HepG2 (cell line): ENCODE results near the gene RNF222. TPM values are rescaled to one million over a fixed set of nuclear protein-coding genes. Genes with fewer than 3 reads are reported as not detected.

Source experiments
- ATAC-seq: fragments of 200-7000 bp; cut with Tn5 transposase; 3 replicates; pipeline ENCODE4 v1.9.1; 2020; ENCODE audit warnings: mild to moderate bottlenecking, moderate library complexity
- BruUV-seq: library from RNA; stranded (reverse); fragments of 400-500 nt; replicated peaks from 2 replicates; lab custom pipeline; 2021; lab: Mats Ljungman, UMichigan
- CTCF ChIA-PET: fragments of 300-600 bp; formaldehyde crosslinking; extraction: SDS; loops from one replicate; lab custom pipeline; 2021; ENCODE audit warnings: low total read pairs, inconsistent platforms, low intra/inter-chr PET ratio; lab: Yijun Ruan, JAX
- POLR2A ChIA-PET: fragments of 350-600 bp; sonication (Branson Sonifier 250); formaldehyde crosslinking; loops from one replicate; lab custom pipeline; 2020; ENCODE audit warnings: antibody characterized with exemption, inconsistent platforms; lab: Yijun Ruan, JAX
- DNase-seq: peaks from one replicate; pipeline ENCODE4 v3.0.0-alpha.2; 2015; ENCODE audit warnings: low spot score
- FAIRE-seq: peaks from 3 replicates; lab custom pipeline; 2011; peaks lifted over from hg19 to GRCh38; lab: Jason Lieb, UNC
- H2AFZ ChIP-seq: one replicate; pipeline ENCODE4 v1.6.1; 2011; ENCODE audit warnings: low read length, inconsistent platforms
- H3K27ac ChIP-seq: fragments of 300-600 bp; 3 replicates; pipeline ENCODE4 v1.8.0; 2011; ENCODE audit warnings: mixed run types, mild to moderate bottlenecking, mixed read lengths, low read length, inconsistent platforms; ENCODE audit not compliant: insufficient read depth; ENCODE audit errors: extremely low read length
- H3K27me3 ChIP-seq, 2 experiments: fragments of 200-600 bp in 1 of 2; 2 replicates in 1 of 2; 3 replicates in 1 of 2; pipeline versions ENCODE4 v1.6.0 to v1.8.0; 2011; ENCODE audit warnings: low read length in 2 of 2, mild to moderate bottlenecking in 2 of 2, moderate library complexity in 2 of 2, inconsistent platforms in 1 of 2; ENCODE audit not compliant: insufficient read depth in 2 of 2, control insufficient read depth in 1 of 2
- H3K36me3 ChIP-seq, 2 experiments: fragments of 200-600 bp in 1 of 2; replicated peaks in 1 of 2; 2 replicates in 1 of 2; 3 replicates in 1 of 2; pipeline versions ENCODE4 v1.5.1 to v1.8.0; 2011; ENCODE audit warnings: low read length in 2 of 2, inconsistent platforms in 1 of 2; ENCODE audit not compliant: insufficient read depth in 2 of 2, control insufficient read depth in 1 of 2
- H3K4me1 ChIP-seq: 2 replicates; pipeline ENCODE4 v1.5.1; 2012; ENCODE audit warnings: low read length, inconsistent platforms; ENCODE audit not compliant: insufficient read depth
- H3K4me2 ChIP-seq: 2 replicates; pipeline ENCODE4 v1.6.0; 2011; ENCODE audit warnings: low read depth, low read length, inconsistent platforms
- H3K4me3 ChIP-seq, 3 experiments: fragments of 200-600 bp in 1 of 3; sonication (generic), shearing (Covaris generic) in 1 of 3; replicated peaks in 1 of 3; 2 replicates each; pipeline ENCODE4 v1.5.1; 2011 to 2016; ENCODE audit warnings: low read length in 3 of 3, inconsistent platforms in 2 of 3, low read depth in 2 of 3, mild to moderate bottlenecking in 2 of 3, control low read depth in 1 of 3, mixed read lengths in 1 of 3; ENCODE audit not compliant: insufficient read depth in 1 of 3
- H3K79me2 ChIP-seq: one replicate; pipeline ENCODE4 v1.6.1; 2011; ENCODE audit warnings: low read length, inconsistent platforms; ENCODE audit not compliant: insufficient read depth
- H3K9ac ChIP-seq: 2 replicates; pipeline ENCODE4 v1.6.0; 2011; ENCODE audit warnings: mild to moderate bottlenecking, low read depth, low read length, inconsistent platforms; ENCODE audit not compliant: insufficient read depth
- H3K9me3 ChIP-seq: 2 replicates; pipeline ENCODE4 v1.5.1; 2012; ENCODE audit warnings: mild to moderate bottlenecking, low read length
- H4K20me1 ChIP-seq: 2 replicates; pipeline ENCODE4 v1.6.0; 2011; ENCODE audit warnings: inconsistent platforms, mild to moderate bottlenecking, low read length, moderate library complexity; ENCODE audit not compliant: insufficient read depth
- ZNF142 ChIP-seq: sonication (generic); formaldehyde crosslinking; IDR thresholded peaks from 2 replicates; pipeline ENCODE4 v1.4.0; 2020; ENCODE audit warnings: missing genetic modification reagents
- WGBS: methylation state at CpG from one replicate; pipeline ENCODE4 v1.1.6; 2017; ENCODE audit warnings: low lambda C conversion rate; 5-methylcytosine and 5-hydroxymethylcytosine counted together
- in situ Hi-C: cut with HindIII; loops from 2 replicates; pipeline ENCODE4 v1.10.0; 2017; ENCODE audit warnings: low pct_unique_long_range_greater_than_20kb; ENCODE audit not compliant: extremely low pct_ligation_motif_present
- intact Hi-C: fragments of 100-400 bp; cut with micrococcal nuclease; formaldehyde crosslinking; loops from one replicate; pipeline ENCODE4 v1.10.0; 2022; ENCODE audit not compliant: unreplicated experiment
- polyA plus RNA-seq, 8 experiments: library from polyadenylated mRNA; depleted of rRNA in 3 of 8; stranded (reverse) in 7 of 8; unstranded in 1 of 8; fragments of >200 nt; fragmentation: Illumina TruSeq in 4 of 8; extraction: Trizol in 4 of 8; gene quantifications; 2 replicates each; pipeline versions ENCODE4 v1.2.1 to v1.2.3, GENCODE V29; 2011 to 2016; ENCODE audit warnings: low read depth in 4 of 8, missing spikeins in 1 of 8, mixed read lengths in 1 of 8; ENCODE audit not compliant: insufficient read depth in 1 of 8
- total RNA-seq, 5 experiments: library from RNA; depleted of rRNA; stranded (reverse); fragments of >200 nt; fragmentation: Illumina TruSeq; extraction: Trizol; gene quantifications; 2 replicates each; pipeline ENCODE4 v1.2.3, GENCODE V29; 2016; ENCODE audit warnings: low read depth in 1 of 5

RNF222 gene
- total and polyA plus RNA-seq, 2 of the 13 experiments (the other 11 are each of a cell fraction or from before 2014, with no cell fraction given) = not detected

- 99% methylated on average over 2 of the region's 2 CpGs for WGBS
- H3K79me2 ChIP-seq = peaks cover 80% of the 10 kb centered on the region
Observed at GRCh38 chr17:8441690-8442089, 44.1 kb upstream of the RNF222 start.

More at GRCh38 chr17:8441690-8442089, 44.1 kb upstream of the RNF222 start:
- no peak overlapping the region for H3K4me2 ChIP-seq
- H3K9ac ChIP-seq = no peak overlapping the region
- no TSS peak for BruUV-seq
- H3K36me3 ChIP-seq = peaks cover 3 to 27% of the 10 kb centered on the region in 2 experiments; a peak in 4 of 5 replicates
- peaks cover 37% of the 10 kb centered on the region for H4K20me1 ChIP-seq
- no peak for TF ChIP-seq ZNF142
- TF ChIP-seq, all 625 proteins: peak for 0
- intact Hi-C loops (no loop called here), in situ Hi-C loops (no loop called here)
- H3K9me3 ChIP-seq = no peaks in the 10 kb centered on the region
- no peak overlapping the region for H3K4me3 ChIP-seq
- no peak for FAIRE-seq
- no peak for ATAC-seq
- DNase-seq = no peak
- H3K27me3 ChIP-seq = no peaks in the 10 kb centered on the region; a peak in 1 of 5 replicates
- H3K27ac ChIP-seq = no peak overlapping the region
- H2AFZ ChIP-seq = no peak overlapping the region
- CTCF ChIA-PET = no interaction called here
- H3K4me1 ChIP-seq = peaks cover 89% of the 10 kb centered on the region
- POLR2A ChIA-PET = no interaction called here
